Fibroblast of lung (primary cell): ENCODE measurements around the gene CTNNA1. TPM values are rescaled to one million over a fixed set of nuclear protein-coding genes. Genes with fewer than 3 reads are reported as not detected.

Experiments used
- DNase-seq, 2 donors: peaks; one replicate each; pipeline versions ENCODE4 v3.0.0 to v3.0.0-alpha.2; 2010; ENCODE audit warnings: low read depth in 2 of 2
- H2AFZ ChIP-seq: 2 replicates; pipeline ENCODE4 v1.5.1; 2012; ENCODE audit warnings: low read length, control low read depth, inconsistent platforms
- H3K27ac ChIP-seq: 2 replicates; pipeline ENCODE4 v1.5.1; 2011; ENCODE audit warnings: low read length, control low read depth; ENCODE audit not compliant: insufficient read depth
- H3K27me3 ChIP-seq: 2 replicates; pipeline ENCODE4 v1.5.1; 2011; ENCODE audit warnings: mild to moderate bottlenecking, low read length; ENCODE audit not compliant: control insufficient read depth, insufficient read depth
- H3K36me3 ChIP-seq: 2 replicates; pipeline ENCODE4 v1.5.1; 2011; ENCODE audit warnings: low read length; ENCODE audit not compliant: control insufficient read depth, insufficient read depth
- H3K4me1 ChIP-seq: 2 replicates; pipeline ENCODE4 v1.5.1; 2011; ENCODE audit warnings: low read length; ENCODE audit not compliant: control insufficient read depth, insufficient read depth; ENCODE audit errors: extremely low read depth
- H3K4me2 ChIP-seq: 2 replicates; pipeline ENCODE4 v1.5.1; 2011; ENCODE audit warnings: low read length, control low read depth; ENCODE audit not compliant: insufficient read depth; ENCODE audit errors: extremely low read depth
- H3K4me3 ChIP-seq, 4 experiments: fragments of 200-600 bp in 1 of 4; sonication (generic) in 1 of 4; replicated peaks in 1 of 4; 2 replicates each; pipeline ENCODE4 v1.5.1; 2011 to 2016; ENCODE audit warnings: low read length in 4 of 4, low read depth in 3 of 4, mild to moderate bottlenecking in 3 of 4, control low read depth in 2 of 4, inconsistent platforms in 1 of 4, mixed read lengths in 1 of 4; ENCODE audit not compliant: insufficient read depth in 1 of 4; ENCODE audit errors: control extremely low read depth in 1 of 4
- H3K79me2 ChIP-seq: 2 replicates; pipeline ENCODE4 v1.5.1; 2012; ENCODE audit warnings: mild to moderate bottlenecking, low read length, inconsistent platforms; ENCODE audit not compliant: control insufficient read depth, insufficient read depth
- H3K9ac ChIP-seq: 2 replicates; pipeline ENCODE4 v1.5.1; 2011; ENCODE audit warnings: mild to moderate bottlenecking, low read length, control low read depth; ENCODE audit not compliant: insufficient read depth
- H3K9me3 ChIP-seq: 2 replicates; pipeline ENCODE4 v1.5.1; 2012; ENCODE audit warnings: low read depth, low read length; ENCODE audit not compliant: control insufficient read depth, insufficient read depth
- H4K20me1 ChIP-seq: 2 replicates; pipeline ENCODE4 v1.5.1; 2011; ENCODE audit warnings: low read length; ENCODE audit not compliant: control insufficient read depth, insufficient read depth; ENCODE audit errors: extremely low read depth
- EZH2 ChIP-seq: IDR thresholded peaks from 2 replicates; pipeline ENCODE4 v1.5.1; 2012; ENCODE audit warnings: low read length, control low read depth, mild to moderate bottlenecking; ENCODE audit errors: missing control alignments
- polyA plus RNA-seq, 2 donors: library from polyadenylated mRNA; depleted of rRNA in 1 of 2; stranded (reverse) in 1 of 2; unstranded in 1 of 2; fragments of >200 nt; gene quantifications; 2 replicates each; pipeline ENCODE4 v1.2.1, GENCODE V29; 2011 to 2012; ENCODE audit warnings: missing spikeins in 1 of 2
- total RNA-seq: library from RNA; depleted of rRNA; stranded (reverse); fragments of >200 nt; gene quantifications from 2 replicates; pipeline ENCODE4 v1.2.1, GENCODE V29; 2014
- TF ChIP-seq, protein P1 (sequence below), 2 donors: IDR thresholded peaks in 1 of 2; conservative IDR thresholded peaks in 1 of 2; 1 replicate in 1 of 2; 2 replicates in 1 of 2; pipeline ENCODE4 v1.5.1; 2011 to 2012; ENCODE audit warnings: low read length in 2 of 2, control low read depth in 1 of 2, inconsistent platforms in 1 of 2, low read depth in 1 of 2, mild to moderate bottlenecking in 1 of 2

CTNNA1 gene
- total and polyA plus RNA-seq, 2 donors (not counting 1 experiment from before 2014, with no cell fraction given), result 181 to 557 TPM

DNA sequence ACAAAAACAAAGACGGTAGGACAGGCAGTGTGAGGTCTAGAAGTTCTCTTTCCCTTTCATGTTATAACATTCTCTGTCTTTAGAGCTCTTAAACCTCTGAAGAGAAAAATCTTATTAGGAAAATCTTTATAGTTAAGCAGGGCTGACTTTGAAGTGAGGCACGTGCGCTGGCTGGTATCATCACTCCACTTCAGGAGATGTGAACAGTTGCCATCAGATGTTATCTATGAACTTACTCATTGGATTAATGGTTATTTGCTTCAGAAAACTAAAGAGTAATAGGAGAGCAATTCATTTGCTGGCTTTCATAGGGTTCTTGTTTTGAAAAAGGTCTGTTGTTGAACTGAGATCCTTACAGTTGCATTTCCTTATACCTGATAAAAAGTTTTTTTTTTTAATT, 96.2 kb downstream of the CTNNA1 start:
- Histone ChIP-seq H3K27me3 (no peaks in the 10 kb centered on the region), H3K36me3 (no peaks in the 10 kb centered on the region), H3K4me1 (peaks cover 2% of the 10 kb centered on the region), H3K9me3 (no peaks in the 10 kb centered on the region), H3K9ac (no peak overlapping the region), H3K4me2 (peak overlapping the region; percentile 32), H3K27ac (no peak overlapping the region), H3K79me2 (peaks cover 51% of the 10 kb centered on the region), H2AFZ (no peak overlapping the region), H4K20me1 (no peaks in the 10 kb centered on the region), H3K4me3 (no peak overlapping the region)
- TF ChIP-seq, protein P1, sequence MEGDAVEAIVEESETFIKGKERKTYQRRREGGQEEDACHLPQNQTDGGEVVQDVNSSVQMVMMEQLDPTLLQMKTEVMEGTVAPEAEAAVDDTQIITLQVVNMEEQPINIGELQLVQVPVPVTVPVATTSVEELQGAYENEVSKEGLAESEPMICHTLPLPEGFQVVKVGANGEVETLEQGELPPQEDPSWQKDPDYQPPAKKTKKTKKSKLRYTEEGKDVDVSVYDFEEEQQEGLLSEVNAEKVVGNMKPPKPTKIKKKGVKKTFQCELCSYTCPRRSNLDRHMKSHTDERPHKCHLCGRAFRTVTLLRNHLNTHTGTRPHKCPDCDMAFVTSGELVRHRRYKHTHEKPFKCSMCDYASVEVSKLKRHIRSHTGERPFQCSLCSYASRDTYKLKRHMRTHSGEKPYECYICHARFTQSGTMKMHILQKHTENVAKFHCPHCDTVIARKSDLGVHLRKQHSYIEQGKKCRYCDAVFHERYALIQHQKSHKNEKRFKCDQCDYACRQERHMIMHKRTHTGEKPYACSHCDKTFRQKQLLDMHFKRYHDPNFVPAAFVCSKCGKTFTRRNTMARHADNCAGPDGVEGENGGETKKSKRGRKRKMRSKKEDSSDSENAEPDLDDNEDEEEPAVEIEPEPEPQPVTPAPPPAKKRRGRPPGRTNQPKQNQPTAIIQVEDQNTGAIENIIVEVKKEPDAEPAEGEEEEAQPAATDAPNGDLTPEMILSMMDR (conservative IDR thresholded peaks at IDR 0.05 in 1 of 2, IDR thresholded peaks at IDR 0.05 in 1 of 2; ENCODE audit: low read depth in 1 of 2, low read length in 2 of 2), result no peak
- no peak for TF ChIP-seq EZH2
- DNase-seq, result peak in 1 of 2 donors; percentile 52

DNA sequence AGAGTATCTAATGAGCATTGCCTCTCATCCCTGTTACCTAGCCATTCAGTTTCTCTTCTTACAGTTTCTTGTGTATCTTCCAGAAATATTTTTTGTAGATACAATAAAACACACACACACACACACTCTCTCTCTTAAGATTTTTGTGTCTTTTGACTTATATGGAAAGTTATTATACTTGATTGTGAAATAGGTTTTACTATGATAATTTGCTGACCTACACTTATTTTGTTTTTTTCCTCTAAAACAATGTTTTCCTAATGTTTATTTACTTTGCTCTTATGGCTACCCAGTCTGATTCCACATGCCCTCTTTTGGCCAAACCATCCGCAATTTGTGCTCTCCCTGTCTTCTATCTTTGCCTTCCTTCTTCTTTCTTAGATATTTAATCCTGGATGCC, 96.7 kb downstream of the CTNNA1 start:
- Histone ChIP-seq H3K27ac (no peak overlapping the region), H2AFZ (no peak overlapping the region), H3K79me2 (peaks cover 54% of the 10 kb centered on the region), H3K36me3 (no peaks in the 10 kb centered on the region), H3K9ac (no peak overlapping the region), H4K20me1 (no peaks in the 10 kb centered on the region), H3K27me3 (no peaks in the 10 kb centered on the region), H3K9me3 (no peaks in the 10 kb centered on the region), H3K4me2 (no peak overlapping the region), H3K4me3 (no peak overlapping the region), H3K4me1 (peaks cover 2% of the 10 kb centered on the region)
- no peak for DNase-seq
- TF ChIP-seq, protein P1 (conservative IDR thresholded peaks at IDR 0.05 in 1 of 2, IDR thresholded peaks at IDR 0.05 in 1 of 2; ENCODE audit: low read depth in 1 of 2, low read length in 2 of 2), result no peak
- no peak for TF ChIP-seq EZH2

DNA sequence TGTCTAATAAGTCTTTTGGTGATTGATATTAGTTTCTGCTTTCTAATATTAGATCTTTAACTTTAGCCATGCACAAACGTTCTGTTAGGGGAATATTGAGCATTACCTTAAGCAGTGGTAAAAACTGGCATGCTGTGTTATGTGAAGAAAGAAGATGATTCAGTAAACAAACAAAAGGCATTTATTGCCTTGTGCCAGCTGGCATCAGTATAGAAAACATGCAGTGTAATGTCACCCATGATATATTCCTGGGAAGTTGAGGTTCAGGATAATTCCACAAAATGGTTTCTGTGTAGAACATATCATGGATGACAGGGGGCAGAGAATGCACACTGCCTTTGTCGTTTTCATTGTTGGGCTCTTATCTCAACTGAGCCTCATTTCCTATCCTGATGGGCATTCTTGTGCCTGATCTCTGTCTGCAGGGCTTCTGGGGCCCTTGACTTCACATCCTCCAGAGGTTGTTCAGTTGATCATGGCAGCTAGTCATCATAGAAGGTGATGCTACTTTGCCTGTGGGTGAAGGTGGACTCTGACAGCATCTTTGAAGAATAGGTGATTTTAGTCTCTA, 97.7 kb downstream of the CTNNA1 start:
- Histone ChIP-seq H3K4me1 (no peaks in the 10 kb centered on the region), H2AFZ (no peak overlapping the region), H3K79me2 (peaks cover 53% of the 10 kb centered on the region), H3K36me3 (no peaks in the 10 kb centered on the region), H3K27ac (no peak overlapping the region), H4K20me1 (no peaks in the 10 kb centered on the region), H3K27me3 (no peaks in the 10 kb centered on the region), H3K9ac (no peak overlapping the region), H3K4me2 (no peak overlapping the region), H3K9me3 (no peaks in the 10 kb centered on the region), H3K4me3 (no peak overlapping the region)
- no peak for DNase-seq
- no peak for TF ChIP-seq EZH2
- TF ChIP-seq, protein P1 (conservative IDR thresholded peaks at IDR 0.05 in 1 of 2, IDR thresholded peaks at IDR 0.05 in 1 of 2; ENCODE audit: low read depth in 1 of 2, low read length in 2 of 2), result no peak
